GM19372 (cell line): ENCODE data around the gene NABP1.
A peak's percentile ranks its signal among the peaks of the same experiment; 100 is the strongest.
"Not testable (repeated sequence)": the region's sequence is repeated elsewhere in the genome, so short reads cannot be mapped to it uniquely, and the experiment has no call there.

Experiments used
- ATAC-seq: cut with Tn5 transposase; IDR thresholded peaks from one replicate; pipeline ENCODE4 v1.9.1; 2021; ENCODE audit warnings: mild to moderate bottlenecking, low read depth, moderate library complexity; ENCODE audit not compliant: unreplicated experiment

NABP1 gene

GRCh38 chr2:191677646-191678436 is at the start of gene NABP1:
Gene NABP1 (plus strand): TSS chr2:191678136. CDS start chr2:191678615, 479 bp downstream.
- peak; percentile 66 for ATAC-seq

GRCh38 chr2:191629001-191629453 is 48.9 kb upstream of the NABP1 start:
- ATAC-seq, result peak; percentile 48

- no peak for ATAC-seq
Observed at GRCh38 chr2:191629976-191630712, 47.8 kb upstream of the NABP1 start.

- ATAC-seq, result no peak
Observed at GRCh38 chr2:191631754-191632153, 46.2 kb upstream of the NABP1 start.

GRCh38 chr2:191632426-191632825 is 45.5 kb upstream of the NABP1 start:
- no peak for ATAC-seq

- no peak for ATAC-seq
Observed at GRCh38 chr2:191634791-191635190, 43.1 kb upstream of the NABP1 start.

GRCh38 chr2:191635333-191636234 is 42.4 kb upstream of the NABP1 start:
- peak; percentile 70 for ATAC-seq

- no peak for ATAC-seq
Observed at GRCh38 chr2:191636235-191636543, 41.7 kb upstream of the NABP1 start.

- ATAC-seq, result no peak
Observed at GRCh38 chr2:191636586-191636985, 41.4 kb upstream of the NABP1 start.

- peak; percentile 53 for ATAC-seq
Observed at GRCh38 chr2:191637182-191638078, 40.5 kb upstream of the NABP1 start.

GRCh38 chr2:191638079-191638801 is 39.7 kb upstream of the NABP1 start:
- no peak for ATAC-seq

GRCh38 chr2:191638802-191639172 is 39.1 kb upstream of the NABP1 start:
- no peak for ATAC-seq

GRCh38 chr2:191641609-191642008 is 36.3 kb upstream of the NABP1 start:
- no peak for ATAC-seq

- no peak for ATAC-seq
Observed at GRCh38 chr2:191642541-191642940, 35.4 kb upstream of the NABP1 start.

- no peak for ATAC-seq
Observed at GRCh38 chr2:191643429-191643828, 34.5 kb upstream of the NABP1 start.

GRCh38 chr2:191644613-191645012 is 33.3 kb upstream of the NABP1 start:
- ATAC-seq, result not testable (repeated sequence)

- ATAC-seq, result no peak
Observed at GRCh38 chr2:191645032-191645431, 32.9 kb upstream of the NABP1 start.

- ATAC-seq, result no peak
Observed at GRCh38 chr2:191645434-191646162, 32.3 kb upstream of the NABP1 start.
